HL-60 (cell line): Measurements from ENCODE around the gene SMIM36.
A peak's percentile ranks its signal among the peaks of the same experiment; 100 is the strongest.

Experiments
- DNase-seq, 2 experiments: peaks; one replicate each; pipeline ENCODE4 v3.0.0-alpha.2; 2010 to 2020; ENCODE audit warnings: low read depth in 1 of 2, low spot score in 1 of 2
- H3K27ac ChIP-seq: fragments of 250-450 bp; sonication (Bioruptor Pico); replicated peaks from 2 replicates; pipeline ENCODE4 v1.5.1; 2020; ENCODE audit warnings: mild to moderate bottlenecking, moderate library complexity
- H3K27me3 ChIP-seq: fragments of 250-450 bp; sonication (Bioruptor Pico); 2 replicates; pipeline ENCODE4 v1.5.1; 2021; ENCODE audit warnings: mild to moderate bottlenecking, moderate library complexity; ENCODE audit not compliant: insufficient read depth, poor library complexity, severe bottlenecking
- H3K4me3 ChIP-seq: replicated peaks from 2 replicates; pipeline ENCODE4 v1.5.1; 2011; ENCODE audit warnings: mild to moderate bottlenecking, control low read depth, low read length; ENCODE audit not compliant: insufficient read depth
- GABPA ChIP-seq: IDR thresholded peaks from 2 replicates; pipeline ENCODE4 v1.6.1; 2012; ENCODE audit warnings: low read depth
- POLR2AphosphoS5 ChIP-seq: IDR thresholded peaks from 2 replicates; pipeline ENCODE4 v1.6.1; 2012; ENCODE audit warnings: low read depth
- SPI1 ChIP-seq: IDR thresholded peaks from 2 replicates; pipeline ENCODE4 v1.6.1; 2012; ENCODE audit warnings: low read depth, mild to moderate bottlenecking, borderline replicate concordance
- TF ChIP-seq, protein P1 (sequence below): IDR thresholded peaks from 2 replicates; pipeline ENCODE4 v1.6.1; 2012; ENCODE audit warnings: low read depth; ENCODE audit not compliant: insufficient replicate concordance
- TF ChIP-seq, protein P2 (sequence below): IDR thresholded peaks from one replicate; pipeline ENCODE4 v1.5.1; 2011; ENCODE audit warnings: low read length, control low read depth, inconsistent platforms; ENCODE audit not compliant: insufficient read depth

Gene SMIM36

DNA sequence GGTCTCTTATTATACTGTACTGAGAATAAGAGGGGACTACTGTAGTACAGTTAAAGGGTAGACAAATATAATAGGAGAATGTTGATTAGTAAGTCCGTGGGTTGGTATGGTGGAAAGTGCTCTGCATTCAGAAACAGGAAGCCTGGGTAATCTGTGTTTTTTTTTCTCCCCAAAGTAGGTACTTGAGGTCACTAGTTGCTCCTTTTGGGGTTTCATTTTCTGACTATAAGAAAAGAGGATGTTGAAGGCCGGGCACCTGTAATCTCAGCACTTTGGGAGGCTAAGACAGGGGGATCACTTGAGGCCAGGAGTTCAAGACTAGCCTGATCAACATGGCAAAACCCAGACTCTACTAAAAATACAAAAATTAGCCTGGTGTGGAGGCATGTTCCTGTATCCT is 47.7 kb downstream of the SMIM36 start:
- no peak overlapping the region for H3K27ac ChIP-seq
- no peak for DNase-seq

DNA sequence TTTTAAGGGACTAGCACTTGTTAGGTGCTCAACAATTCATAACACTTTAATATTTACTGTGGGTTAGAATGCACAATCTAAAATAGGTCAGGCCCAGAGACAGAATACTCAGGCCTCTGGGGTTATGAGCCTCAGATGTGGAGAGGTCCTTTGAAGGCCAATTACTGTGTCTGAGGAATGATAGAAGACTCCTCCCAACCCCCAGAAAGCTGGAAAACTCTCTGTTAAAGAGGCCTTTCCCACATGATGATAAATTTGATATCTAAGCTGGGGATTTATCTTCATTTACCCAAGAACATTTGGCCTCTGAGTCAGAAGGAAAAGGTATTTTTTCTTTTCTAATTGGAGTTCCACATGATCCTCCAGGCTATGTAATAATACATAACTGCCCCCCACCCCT is 48.5 kb downstream of the SMIM36 start:
- H3K27me3 ChIP-seq = peaks cover 2% of the 10 kb centered on the region
- H3K27ac ChIP-seq = no peak overlapping the region
- TF ChIP-seq SPI1 (no peak), GABPA (no peak), POLR2AphosphoS5 (no peak)
- TF ChIP-seq, protein P1, sequence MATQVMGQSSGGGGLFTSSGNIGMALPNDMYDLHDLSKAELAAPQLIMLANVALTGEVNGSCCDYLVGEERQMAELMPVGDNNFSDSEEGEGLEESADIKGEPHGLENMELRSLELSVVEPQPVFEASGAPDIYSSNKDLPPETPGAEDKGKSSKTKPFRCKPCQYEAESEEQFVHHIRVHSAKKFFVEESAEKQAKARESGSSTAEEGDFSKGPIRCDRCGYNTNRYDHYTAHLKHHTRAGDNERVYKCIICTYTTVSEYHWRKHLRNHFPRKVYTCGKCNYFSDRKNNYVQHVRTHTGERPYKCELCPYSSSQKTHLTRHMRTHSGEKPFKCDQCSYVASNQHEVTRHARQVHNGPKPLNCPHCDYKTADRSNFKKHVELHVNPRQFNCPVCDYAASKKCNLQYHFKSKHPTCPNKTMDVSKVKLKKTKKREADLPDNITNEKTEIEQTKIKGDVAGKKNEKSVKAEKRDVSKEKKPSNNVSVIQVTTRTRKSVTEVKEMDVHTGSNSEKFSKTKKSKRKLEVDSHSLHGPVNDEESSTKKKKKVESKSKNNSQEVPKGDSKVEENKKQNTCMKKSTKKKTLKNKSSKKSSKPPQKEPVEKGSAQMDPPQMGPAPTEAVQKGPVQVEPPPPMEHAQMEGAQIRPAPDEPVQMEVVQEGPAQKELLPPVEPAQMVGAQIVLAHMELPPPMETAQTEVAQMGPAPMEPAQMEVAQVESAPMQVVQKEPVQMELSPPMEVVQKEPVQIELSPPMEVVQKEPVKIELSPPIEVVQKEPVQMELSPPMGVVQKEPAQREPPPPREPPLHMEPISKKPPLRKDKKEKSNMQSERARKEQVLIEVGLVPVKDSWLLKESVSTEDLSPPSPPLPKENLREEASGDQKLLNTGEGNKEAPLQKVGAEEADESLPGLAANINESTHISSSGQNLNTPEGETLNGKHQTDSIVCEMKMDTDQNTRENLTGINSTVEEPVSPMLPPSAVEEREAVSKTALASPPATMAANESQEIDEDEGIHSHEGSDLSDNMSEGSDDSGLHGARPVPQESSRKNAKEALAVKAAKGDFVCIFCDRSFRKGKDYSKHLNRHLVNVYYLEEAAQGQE = no peak
- DNase-seq = no peak
- no peak overlapping the region for H3K4me3 ChIP-seq

More for the DNA sequence above, 47.7 kb downstream of the SMIM36 start:
- TF ChIP-seq GABPA (no peak), SPI1 (peak; percentile 17; the same call in 1 of the 2 replicates), POLR2AphosphoS5 (no peak)
- Histone ChIP-seq H3K27me3 (peaks cover 2% of the 10 kb centered on the region), H3K4me3 (no peak overlapping the region)

DNA sequence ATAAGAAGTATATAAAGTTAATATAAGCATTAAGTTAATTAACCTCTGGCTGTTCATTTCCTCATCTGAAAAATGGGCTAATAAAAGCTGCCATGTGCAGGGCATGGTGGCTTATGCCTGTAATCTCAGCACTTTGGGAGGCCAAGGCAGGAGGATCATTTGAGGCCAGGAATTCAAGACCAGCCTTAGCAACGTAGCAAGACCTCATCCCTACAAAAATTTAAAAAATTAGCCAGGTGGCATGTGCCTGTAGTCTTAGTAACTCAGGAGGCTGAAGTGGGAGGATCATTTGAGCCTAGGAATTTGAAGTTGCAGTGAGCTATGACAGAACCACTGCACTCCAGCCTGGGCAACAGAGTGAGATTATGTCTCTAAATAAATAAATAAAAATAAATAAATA is 49.0 kb downstream of the SMIM36 start:
- no peak for DNase-seq
- no peak for TF ChIP-seq POLR2AphosphoS5
- no peak for TF ChIP-seq GABPA
- no peak for TF ChIP-seq SPI1
- TF ChIP-seq, protein P1 = no peak
- TF ChIP-seq, protein P2, sequence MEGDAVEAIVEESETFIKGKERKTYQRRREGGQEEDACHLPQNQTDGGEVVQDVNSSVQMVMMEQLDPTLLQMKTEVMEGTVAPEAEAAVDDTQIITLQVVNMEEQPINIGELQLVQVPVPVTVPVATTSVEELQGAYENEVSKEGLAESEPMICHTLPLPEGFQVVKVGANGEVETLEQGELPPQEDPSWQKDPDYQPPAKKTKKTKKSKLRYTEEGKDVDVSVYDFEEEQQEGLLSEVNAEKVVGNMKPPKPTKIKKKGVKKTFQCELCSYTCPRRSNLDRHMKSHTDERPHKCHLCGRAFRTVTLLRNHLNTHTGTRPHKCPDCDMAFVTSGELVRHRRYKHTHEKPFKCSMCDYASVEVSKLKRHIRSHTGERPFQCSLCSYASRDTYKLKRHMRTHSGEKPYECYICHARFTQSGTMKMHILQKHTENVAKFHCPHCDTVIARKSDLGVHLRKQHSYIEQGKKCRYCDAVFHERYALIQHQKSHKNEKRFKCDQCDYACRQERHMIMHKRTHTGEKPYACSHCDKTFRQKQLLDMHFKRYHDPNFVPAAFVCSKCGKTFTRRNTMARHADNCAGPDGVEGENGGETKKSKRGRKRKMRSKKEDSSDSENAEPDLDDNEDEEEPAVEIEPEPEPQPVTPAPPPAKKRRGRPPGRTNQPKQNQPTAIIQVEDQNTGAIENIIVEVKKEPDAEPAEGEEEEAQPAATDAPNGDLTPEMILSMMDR = no peak
- H3K27ac ChIP-seq = no peak overlapping the region
- peaks cover 2% of the 10 kb centered on the region for H3K27me3 ChIP-seq
- no peak overlapping the region for H3K4me3 ChIP-seq

DNA sequence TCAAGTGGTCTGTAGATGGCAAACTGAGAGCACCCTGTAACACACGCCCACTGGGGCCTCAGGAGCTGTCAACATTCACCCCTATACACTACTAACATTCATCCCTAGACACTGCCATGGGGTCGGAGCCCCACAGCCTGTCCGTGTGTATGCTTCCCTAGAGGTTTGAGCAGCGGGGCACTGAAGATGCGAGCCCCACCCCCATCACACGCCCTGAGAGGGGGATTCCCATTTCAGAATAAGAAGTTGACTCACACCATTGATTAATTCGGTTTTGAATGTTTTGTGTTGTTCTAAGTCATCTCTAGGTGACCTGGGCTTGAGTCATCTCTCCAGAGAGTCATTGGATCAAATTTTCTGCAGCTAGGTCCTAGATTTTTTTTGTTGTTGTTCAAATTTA is 52.3 kb downstream of the SMIM36 start:
- Histone ChIP-seq H3K4me3 (no peak overlapping the region), H3K27me3 (no peaks in the 10 kb centered on the region), H3K27ac (no peak overlapping the region)
- no peak for DNase-seq
- TF ChIP-seq, protein P1 = no peak
- no peak for TF ChIP-seq SPI1
- no peak for TF ChIP-seq POLR2AphosphoS5
- TF ChIP-seq, protein P2 = no peak
- no peak for TF ChIP-seq GABPA
